Stimulated activated CD4-positive, alpha-beta T cell treated with anti-CD3 and anti-CD28 coated beads, Interleukin-1b, Interleukin-23, amount 100 ng/mL, for 48 hours (primary cell): ENCODE data around the gene CDC20.
"Not testable (repeated sequence)": the region's sequence is repeated elsewhere in the genome, so short reads cannot be mapped to it uniquely, and the experiment has no call there.

Source experiments
- DNase-seq: peaks from one replicate; pipeline ENCODE4 v3.0.0-alpha.2; 2020

The CDC20 gene

DNA sequence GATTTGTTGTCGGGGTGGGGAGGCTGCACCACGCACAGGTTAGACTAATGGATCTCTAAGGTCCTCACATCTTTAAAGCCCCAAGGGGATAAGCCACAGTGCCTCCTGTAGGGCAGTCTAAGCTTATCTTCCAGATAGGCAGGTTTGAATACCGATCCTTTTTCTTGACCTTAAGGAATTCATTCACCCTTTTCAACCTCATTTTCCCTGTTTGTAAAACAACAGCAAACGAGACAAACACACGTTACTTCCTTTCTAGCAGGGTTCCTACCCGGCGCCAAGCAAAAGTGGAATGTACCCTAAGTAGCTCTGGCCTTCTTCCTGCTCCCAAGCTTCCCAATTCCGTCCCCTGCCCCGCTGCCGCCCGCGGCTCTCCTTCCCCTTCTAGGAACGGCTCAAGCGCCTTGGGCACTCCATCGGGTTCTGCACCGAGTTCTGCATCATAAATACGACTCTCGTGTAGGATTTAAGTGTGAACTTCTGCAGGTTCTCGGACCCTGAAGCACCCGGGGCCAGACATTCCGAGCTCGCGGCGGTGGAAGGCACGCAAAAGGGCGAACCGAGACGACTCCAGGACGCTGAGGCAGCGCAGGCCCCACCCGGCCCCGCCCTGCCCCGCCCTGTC, 548 bp upstream of the CDC20 start:
- no peak for DNase-seq

DNA sequence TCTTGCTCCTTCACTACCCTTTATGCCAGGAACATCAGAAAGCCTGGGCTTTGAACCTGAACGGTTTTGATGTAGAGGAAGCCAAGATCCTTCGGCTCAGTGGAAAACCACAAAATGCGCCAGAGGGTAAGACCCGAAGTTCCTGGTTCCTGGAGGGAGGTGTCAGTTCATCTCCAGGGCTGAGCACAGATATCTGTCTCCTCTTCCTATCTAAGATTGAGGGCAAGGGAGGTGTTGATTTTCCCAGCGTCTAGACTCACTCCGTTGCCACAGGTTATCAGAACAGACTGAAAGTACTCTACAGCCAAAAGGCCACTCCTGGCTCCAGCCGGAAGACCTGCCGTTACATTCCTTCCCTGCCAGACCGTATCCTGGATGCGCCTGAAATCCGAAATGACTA, 915 bp downstream of the CDC20 start:
- DNase-seq, result no peak

DNA sequence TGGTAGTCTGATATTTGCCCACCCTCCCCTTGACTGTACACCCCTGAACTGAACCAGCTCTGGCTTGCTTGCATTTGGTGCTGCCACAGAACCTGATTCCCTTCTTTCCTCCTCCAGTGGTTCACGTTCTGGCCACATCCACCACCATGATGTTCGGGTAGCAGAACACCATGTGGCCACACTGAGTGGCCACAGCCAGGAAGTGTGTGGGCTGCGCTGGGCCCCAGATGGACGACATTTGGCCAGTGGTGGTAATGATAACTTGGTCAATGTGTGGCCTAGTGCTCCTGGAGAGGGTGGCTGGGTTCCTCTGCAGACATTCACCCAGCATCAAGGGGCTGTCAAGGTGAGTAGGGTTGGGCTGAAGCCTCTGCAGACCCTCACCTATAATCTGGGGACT, 1.8 kb downstream of the CDC20 start:
- no peak for DNase-seq

DNA sequence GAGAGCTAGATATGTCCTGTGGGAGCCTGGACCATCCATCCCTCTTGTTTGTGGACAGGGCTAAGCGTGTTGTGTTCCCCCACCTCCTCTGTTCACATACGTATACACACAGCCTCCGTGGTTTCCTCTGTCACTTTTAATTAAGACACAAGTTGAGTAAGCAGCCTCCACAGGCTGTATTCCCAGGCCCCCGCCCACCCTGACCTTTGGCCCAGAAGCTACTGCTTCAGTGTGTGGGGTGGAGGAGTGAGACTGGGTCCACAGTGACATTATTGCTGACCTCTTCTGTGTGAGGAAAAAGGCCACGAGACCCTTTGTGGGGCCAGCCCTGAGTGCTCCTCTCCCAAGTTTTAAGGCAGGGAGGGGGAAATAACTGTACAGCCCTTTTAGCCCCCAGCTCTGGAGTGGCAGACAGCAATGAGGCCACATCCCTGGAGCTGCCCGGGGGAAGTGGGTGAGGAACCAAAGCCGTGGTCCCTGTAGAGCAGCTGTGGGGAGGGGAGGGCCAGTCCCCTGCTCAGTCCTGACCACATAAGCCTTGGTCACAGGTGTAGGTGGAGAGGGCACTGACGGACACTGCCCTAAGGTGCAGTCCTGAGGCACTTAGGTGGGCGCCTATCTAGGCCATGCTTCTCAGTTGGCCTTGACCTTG, 4.6 kb downstream of the CDC20 start:
- DNase-seq, result no peak

DNA sequence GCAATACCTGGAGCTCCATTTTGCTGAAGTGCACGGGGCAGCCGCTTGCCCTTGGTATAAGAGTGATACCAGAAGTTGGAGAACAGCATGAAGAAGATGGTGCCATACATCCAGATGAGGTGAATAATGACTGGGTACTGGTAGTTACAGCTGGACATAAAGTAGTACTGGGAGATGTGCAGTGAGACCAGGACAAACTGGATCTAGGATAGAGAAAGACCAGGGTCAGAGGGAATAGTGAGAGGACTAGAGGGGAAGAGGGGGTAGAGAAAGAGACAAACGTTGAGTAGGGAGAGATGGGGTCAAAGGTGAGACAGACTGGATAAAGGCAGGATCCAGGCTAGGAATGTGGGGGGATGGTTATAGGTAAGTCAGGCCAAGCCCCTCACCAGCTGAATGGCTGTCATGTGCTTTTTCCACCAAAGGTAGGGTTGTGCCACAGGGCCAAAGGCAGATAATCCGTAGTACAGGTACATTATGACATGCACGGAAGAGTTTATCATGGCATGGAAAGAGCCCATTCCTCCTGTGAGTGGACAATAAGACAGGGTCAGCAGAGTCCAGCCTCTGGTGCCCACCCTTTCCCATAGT, 5.2 kb downstream of the CDC20 start:
- no peak for DNase-seq

DNA sequence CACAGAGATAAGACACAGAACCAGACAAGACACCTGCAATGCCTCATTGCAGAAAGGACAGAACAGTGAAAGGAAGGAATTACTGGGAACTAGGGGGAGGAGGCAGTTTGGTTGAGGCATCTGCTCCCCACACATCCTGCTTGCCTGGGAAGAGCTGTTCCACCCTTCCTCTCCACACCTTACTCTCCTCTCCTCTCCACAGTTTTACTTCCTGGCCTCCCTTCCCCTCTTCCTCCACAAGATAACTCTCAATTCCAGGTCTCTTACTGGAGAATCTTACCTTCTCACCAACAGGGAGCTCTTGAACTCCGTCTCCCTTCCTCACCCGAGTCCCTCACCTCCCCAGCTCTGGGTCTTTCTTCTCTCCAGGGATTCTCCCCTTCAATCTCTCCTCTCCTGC, 6.9 kb downstream of the CDC20 start:
- no peak for DNase-seq

DNA sequence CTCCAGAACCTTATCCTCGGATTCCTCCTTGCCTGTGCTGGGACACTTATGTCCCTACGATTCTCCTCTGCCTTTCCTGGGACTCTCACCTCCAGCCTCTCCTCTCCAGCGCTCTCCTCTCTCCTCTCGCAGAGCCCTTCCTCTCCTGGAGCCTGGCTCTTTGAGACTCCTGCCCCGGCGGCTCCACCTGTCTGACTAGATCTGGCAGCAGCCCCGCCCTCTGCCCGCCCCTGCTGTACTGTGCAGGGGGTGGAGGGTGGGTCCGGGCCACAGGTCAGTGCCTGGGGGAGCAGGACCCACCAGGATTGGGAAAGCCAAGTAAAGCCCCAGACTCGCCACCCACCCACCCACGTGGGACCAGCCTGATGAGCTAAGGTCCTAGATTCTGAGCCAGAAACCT, 7.4 kb downstream of the CDC20 start:
- DNase-seq, result no peak

DNA sequence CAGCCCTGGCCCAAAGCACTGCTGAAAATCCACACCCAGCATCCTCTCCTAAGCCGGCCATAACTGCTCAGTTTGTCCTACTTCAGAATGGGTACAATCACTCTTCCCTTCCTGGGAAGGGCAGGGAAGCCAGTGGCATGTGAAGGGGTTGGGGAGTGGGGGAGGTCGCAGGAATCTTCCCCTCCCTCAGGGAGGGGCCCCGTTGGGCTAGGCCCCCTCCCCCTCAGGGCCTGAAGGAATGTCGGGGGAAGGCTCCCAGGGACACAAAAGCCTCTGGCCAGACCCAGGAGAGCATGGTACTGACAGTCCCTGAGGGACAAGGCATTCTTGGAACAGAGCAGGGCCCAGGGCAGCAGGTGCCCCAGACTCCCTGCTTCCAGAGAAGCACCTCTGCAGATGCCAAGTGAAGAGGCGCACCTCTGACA, 7.8 kb downstream of the CDC20 start:
- DNase-seq, result no peak

DNA sequence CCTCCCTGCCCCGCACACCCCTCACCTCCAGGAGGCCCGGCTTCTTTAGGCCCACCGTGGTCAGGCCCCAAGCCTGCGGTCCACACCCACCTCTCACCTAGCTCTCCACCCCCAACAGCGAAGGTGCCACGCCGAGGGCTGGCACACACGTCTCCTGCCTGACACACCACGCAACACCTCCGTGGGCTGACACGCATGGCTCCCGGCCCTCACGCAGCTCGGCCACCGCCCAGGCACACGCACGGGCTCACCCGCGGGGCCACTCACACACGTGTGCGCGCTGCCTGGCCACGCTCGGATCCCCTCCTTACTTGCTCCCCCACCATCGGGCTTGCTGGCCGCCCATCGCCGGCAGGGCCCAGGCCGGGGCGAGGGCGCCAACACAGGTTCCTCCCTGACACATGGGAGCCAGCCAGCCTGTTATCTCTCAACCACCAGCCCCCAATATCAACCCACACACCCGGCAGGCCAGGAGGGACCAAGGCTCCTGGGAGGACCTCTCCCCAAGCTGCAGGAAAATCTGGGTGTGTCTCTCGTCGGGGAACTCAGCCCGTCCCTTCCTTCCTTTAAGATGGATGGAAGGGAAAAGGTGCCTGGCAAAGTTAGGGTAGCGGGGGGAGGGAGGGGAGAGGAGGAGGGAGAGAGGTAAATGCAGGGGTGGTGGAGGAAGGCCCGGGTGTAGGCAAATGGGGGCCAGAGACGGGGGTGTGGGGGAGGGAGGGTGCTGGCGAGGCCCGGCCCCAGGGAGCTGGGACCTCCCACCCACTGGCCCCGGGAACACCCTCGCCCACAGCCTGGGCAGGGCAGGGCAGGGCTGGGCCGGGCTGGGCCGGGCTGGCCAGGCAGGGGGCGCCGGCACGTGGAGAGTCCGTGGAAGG, 8.5 kb downstream of the CDC20 start:
- DNase-seq, result peak; percentile 39

DNA sequence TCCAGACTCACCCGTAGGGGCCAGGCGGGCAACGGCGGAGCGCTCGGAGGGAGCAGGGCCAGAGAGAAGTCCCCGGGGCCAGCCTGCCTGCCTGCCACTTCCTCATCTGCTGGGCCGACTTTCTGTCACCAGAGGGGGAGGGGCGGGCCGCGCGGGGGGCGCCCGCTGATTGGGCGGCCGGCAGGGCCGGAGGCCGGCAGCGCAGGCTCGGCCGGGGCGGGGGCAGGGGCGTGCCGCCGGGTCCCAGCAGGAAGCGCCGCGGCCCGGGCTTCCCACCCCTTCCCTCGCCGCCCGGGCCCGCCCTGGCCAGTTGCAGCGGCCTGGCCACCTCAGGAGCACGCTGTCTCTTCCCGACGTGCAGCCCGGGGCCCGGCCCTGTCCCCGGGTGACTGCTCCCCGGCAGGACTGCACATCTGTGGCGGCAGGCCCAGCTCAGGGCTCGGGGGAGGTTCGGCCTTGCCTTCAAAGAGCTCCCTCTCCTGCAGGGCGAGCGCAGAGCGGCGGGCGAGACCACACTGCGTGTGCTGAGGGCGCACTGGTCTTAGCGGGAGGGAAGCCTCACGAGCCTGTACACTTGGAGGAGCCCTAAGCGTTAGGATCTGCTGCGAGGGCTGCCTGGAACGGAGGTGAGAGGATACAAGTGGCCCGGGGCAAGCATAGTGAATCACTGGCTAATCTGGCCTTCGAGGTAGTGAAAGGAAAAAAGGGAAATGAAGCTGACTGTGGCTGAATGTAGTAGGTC, 9.3 kb downstream of the CDC20 start, which contains the start of gene ELOVL1:
Gene ELOVL1 (minus strand): TSS at position 108 of the 742 bp plus-strand sequence. CDS start 2,402 bp downstream, outside the sequence.
- peak; percentile 86 for DNase-seq

DNA sequence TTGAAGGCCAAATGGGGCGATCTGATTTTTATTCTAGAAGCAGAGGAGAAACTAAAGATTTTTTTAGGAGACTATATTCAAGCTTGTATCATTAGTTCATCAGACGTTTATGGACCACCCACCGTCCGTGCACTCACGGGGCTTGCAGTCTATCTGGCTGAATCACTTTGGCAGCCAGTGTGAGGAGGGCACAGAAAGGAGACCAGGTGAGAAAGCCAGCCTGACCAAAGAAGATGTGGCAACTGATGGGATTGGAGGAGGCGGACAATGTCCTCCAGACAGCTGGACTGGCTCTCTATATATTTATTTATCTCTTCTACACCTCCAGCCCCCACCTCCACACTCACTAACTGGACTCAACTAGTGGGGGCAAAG, 9.9 kb downstream of the CDC20 start:
- DNase-seq, result no peak

DNA sequence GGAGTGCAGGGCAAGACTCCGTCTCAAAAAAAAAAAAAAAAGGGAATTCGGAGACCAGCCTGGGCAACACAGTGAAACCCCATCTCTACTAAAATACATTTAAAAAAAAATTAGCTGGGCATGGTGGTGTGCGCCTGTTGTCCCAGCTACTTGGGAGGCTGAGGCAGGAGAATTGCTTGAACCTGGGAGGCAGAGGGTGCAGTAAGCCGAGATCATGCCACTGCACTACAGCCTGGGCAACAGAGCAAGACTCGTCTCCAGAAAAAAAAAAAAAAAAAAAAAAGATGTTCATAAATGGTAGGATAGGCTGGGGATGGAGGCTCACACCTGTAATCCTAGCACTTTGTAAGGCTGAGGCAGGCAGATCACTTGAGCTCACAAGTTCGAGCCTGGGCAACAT, 11.0 kb downstream of the CDC20 start:
- not testable (repeated sequence) for DNase-seq

DNA sequence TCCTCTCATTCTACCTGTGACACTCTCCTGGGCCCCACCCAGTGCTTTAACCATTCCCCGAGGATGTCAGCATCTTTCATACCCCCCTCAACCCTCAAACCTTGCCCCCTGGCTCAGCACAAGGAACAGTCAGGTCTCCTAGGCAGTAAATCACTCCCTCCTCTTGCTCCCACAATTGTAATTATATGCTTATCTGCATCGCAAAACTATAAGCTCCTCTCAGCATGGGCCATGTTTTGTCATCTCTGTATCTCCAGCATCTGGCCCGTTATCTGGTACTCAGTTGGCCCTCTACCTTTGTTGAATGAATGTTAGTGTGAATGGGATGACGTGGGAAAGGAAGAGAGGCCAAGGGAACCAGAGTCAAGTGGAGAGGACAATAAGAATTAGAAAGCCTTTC, 11.8 kb downstream of the CDC20 start:
- no peak for DNase-seq

DNA sequence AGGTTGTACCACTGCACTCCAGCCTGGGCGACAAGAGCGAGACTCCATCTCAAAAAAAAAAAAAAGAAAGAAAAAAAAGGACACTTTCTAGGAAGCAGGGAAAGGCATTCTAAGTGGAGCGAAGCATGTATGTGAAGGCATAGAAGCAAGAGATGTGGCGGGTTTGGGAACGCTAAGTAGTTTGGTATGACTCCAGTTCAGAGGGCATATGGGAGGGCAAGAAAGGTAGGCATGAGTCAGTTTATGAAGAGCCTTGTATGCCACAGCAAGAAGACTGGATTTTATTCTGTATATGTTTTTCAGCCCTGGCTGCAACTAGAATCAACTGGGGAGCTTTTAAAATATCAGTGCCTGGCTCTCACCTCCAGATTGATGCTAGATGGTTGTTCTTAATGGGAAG, 13.4 kb downstream of the CDC20 start:
- no peak for DNase-seq

DNA sequence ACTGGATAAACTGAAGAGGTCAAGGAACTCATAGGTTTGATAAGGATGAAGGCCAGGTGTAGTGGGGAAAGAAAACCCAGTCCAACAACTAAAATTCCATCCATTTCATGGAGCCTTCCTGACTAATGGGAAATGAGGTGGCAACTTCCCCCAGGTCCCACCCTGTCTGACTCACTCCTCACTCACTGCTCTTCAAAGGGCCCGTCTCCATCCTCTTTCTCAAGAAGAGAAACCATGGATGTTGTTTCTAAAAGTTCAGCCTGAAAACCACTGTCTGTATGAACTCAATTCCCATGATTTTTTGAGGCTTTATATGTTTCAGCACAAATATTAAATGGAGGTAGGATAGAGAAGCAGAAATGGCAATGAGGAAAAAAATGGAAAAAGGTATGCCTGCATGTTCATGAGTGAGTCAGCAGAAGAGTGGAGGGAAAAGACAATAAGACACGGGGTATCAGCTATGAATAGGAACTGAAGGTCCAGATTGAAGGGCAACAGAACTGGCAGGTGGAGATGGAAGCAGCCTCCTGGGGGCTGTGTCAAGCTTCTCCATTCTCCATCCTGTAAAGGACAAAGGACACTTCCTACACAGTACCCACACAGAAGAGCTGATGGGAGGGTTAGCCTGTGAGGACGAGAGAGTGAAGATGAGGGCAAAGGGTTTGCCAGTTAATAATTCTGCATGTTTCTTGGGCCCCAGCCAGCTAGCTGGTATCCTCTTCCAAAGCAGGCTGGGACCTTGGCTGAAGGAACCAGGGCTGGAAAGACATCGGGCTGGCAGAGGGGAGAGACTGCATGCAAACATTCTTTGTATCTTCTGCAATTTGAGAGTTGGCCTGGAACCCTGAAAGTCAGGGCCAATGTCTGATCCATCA, 14.5 kb downstream of the CDC20 start:
- DNase-seq, result no peak

DNA sequence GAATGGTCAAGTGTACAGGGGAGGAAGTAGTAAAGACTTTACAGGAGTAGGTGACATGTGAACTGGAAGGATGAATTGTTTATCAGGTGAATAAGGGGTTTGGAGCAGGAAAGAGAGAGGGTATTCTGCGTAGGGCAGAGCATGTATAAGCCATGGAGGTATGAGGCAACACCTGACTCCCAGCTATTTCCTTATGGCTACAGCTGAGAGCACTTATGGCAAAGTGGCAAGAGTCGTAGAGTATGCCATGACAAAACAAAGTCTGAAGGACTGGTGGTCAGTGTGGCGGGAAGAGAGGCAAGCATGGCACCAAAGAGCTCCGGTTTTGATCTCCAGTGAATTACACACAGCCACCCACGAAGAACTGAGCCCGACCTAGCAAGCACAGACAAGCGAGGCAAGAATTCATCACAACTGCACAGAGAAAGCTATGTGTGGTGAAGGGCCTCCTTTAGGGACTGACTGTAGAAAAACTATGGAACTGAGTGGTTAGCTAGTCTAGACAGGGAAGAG, 18.0 kb downstream of the CDC20 start:
- DNase-seq, result no peak

DNA sequence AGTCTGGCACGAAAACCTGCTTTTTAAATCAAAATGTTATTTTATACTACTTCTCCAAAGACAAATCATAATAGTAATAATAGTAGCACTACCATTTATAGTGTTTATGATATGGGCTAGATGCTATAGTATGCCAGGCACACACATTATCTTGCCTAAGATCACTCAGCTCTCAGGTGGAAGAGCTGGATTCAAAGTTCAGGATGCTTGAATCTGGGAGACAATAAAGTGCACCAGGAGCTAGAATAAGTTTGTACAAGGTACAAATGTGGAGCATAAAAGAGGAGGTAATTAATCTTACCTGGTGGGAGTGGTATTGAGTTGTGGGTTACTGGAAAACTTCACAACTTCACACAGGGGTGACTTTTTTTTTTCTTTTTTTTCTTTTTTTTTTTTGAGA, 19.1 kb downstream of the CDC20 start:
- no peak for DNase-seq

DNA sequence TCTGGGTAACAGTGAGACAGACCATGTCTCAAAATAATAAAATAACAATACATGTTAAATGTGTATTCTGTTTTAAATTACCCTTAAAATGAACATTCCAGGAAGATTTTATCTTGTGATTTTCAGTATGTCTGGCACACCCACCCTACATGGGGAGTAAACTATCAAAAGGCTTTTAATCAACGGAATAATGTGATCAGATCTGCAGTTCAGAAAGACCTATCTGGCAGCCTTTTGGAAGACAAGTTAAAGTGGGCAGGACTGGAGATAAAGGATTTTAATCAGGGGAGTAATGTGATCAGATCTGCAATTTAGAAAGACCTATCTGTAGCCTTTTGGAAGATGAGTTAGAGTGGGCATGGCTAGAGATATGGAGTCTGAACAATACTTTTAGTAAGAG, 20.7 kb downstream of the CDC20 start:
- DNase-seq, result no peak

DNA sequence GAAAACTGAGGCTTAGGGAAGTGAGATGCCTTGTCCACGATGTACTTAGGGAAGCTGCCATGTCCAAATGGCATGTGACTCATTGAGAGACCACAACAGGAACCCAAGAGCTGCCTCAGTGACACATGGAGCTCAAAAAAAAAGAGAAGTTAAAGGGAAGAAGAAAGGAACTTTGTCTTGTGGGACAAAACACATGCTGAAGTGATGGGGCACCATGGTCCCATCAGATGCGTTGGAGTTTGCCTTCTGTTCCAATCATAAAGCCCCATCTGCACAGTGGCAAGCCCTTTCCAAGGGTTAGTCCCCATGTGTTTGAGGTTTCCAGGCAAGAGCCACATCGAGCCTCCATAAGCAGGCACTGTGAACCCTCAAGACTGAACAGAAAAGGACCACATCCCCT, 22.8 kb downstream of the CDC20 start:
- DNase-seq, result no peak

DNA sequence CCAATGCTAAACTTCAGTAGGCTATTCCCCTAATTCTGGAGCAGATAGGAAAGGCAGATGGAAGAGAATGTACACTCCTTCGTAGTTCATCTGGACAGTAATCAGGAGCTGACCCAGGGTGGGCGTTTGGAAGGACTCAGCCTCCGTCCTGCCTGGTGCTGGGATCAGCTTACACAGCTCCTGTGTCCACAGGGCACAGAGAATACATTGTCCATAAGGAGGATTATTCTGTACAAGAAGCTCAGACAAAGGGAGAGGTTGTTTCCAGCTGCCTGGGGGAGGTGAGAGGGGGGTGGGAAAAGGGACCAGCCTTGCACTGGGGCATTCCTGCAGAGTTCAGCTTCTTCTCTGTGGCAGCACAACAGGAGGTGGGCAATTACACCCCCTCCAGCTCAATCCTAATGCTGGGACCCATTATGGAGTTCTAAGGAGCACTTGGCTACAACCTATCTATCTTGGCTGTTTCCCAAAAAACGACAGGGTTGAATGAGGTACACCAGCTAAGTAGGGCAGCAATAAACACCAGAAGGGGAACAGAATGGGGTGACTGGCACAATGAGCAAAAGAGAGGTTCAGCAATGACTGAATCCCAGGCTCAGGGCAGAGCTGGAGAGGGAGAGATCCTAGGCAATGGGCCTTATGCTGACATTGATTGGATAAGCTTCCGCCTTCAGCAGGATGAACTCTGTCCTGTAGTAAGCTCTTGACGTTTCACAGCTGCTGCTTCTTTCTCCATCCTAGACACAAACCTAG, 23.4 kb downstream of the CDC20 start:
- DNase-seq, result no peak

DNA sequence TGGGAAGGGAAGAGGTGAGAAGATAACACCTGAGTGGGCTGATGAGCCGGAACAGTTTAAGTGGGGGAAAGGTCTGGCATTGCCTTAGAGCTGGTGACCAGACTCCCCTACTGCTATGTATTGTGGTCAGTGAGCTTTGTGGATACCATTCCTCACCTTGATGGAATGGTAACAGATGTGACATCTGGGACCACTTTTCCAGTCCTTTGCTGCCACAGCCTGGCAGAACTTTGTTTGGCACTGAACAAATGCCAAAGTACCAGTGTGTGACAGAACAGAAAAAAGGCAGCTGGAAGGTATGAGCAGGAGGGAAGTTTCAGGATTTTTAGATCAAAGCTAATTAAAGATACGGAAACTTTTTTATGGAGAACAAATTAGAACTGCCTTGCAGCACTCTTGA, 24.7 kb downstream of the CDC20 start:
- DNase-seq, result no peak
